ENCODE data around the gene HMGB1. TPM values are rescaled to one million over a fixed set of nuclear protein-coding genes. Genes with fewer than 3 reads are reported as not detected.

Gene HMGB1
- polyA plus RNA-seq, 1 donor, result 968 TPM

- no peak for DNase-seq
These were observed 34.3 kb downstream of the HMGB1 start for GRCh38 chr13:30431269-30431940.

GRCh38 chr13:30429721-30430694, 35.7 kb downstream of the HMGB1 start:
- no peak for DNase-seq

- DNase-seq, result no peak
These were observed 36.5 kb downstream of the HMGB1 start for GRCh38 chr13:30429235-30429634.

DNA sequence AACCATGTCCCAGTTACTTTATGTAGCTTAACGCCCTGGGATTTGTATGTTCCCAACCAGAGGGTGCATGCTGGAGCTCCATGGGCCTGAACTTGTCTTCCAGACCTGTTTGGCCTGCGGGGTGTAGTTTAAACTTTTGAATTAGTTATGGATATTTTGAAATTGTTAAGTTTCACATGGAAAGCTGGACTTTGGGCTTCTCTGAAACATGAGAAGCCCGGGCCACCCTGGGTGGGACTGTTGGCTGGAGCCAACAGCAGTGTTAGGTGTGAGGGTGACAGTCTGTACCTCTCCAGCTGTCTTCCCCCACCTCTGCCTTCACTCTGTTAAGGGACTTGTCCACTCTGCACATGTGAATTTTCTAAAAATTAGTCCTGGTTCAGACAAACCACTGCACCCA, 41.8 kb downstream of the HMGB1 start:
- DNase-seq, result no peak

DNA sequence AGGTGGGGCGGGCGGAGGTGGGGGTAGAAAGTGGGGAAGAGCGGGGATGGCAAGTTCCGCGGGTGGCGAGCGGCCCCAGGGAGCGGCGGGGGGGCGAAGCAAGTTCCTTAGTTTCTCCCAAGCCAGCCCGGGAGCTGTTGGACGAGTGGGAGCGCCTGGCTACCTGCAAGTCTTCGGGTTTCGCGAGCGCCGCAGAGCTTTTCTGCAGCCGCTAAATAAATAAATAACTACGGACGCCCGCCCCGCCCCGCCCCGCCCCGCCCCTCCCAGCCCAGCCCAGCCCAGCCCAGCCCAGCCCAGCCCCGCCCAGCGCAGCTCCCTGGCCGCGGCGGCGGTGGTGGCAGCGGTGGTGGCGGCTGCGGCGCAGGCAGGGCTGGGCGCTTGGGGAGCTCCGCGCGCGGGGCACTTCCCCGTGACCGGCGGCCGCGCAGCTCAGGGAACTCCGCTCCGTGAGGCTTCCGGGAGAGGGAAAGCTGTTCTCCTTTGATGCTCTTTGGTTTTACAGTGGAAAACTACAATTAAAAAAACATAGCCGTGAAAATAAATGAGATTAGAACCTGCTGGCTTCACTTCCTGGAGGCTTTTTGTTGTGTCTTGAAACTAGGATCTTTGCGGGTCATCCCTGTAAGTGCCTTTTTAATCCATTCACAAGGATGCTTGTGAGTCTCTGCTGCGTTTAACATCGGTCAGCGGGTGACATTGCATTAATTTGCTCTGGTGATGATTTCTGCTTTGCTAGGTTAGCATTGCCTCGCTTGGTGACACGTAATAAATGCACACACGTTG, 43.5 kb downstream of the HMGB1 start, which contains the start of gene UBE2L5:
UBE2L5 (plus strand) TSS at position 440 of the 786 bp plus-strand sequence. CDS start 5,498 bp downstream, outside the sequence.
- peak; percentile 70 for DNase-seq

- peak; percentile 76 for DNase-seq
These were observed 44.4 kb downstream of the HMGB1 start for GRCh38 chr13:30421093-30422053.

- no peak for DNase-seq
These were observed 46.8 kb downstream of the HMGB1 start for GRCh38 chr13:30418717-30419459.

DNA sequence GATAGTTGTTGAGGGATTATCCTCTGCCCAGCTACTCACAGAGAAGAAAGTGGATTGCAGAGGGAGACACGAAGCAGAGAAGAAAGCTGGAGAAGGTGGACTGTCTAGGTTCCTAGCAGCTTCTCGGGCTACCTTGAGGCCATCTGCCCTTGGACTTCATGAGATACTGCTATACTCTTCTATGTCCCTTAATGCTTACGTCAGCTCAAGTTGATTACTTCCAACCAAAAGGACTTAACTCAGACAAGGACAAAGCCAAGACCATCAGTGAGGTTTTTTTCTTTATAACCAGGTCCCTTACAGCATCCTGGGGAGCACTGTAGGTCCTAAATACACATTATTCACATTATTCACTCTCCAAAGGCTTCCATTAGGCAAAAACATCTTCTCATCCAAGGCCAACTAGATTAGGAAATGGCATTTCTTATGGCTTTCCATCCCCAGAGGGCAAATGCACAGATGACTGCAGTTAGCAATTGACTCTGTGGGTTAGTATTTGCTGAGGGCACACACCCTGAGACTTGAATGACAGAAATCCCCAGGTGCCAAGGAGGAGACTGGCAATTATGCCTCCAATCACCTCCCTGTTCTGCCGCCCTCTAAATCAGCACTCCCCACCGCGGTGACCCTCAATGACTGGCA, 47.5 kb downstream of the HMGB1 start:
- DNase-seq, result no peak

- no peak for DNase-seq
These were observed 49.3 kb downstream of the HMGB1 start for GRCh38 chr13:30416471-30416870.

DNA sequence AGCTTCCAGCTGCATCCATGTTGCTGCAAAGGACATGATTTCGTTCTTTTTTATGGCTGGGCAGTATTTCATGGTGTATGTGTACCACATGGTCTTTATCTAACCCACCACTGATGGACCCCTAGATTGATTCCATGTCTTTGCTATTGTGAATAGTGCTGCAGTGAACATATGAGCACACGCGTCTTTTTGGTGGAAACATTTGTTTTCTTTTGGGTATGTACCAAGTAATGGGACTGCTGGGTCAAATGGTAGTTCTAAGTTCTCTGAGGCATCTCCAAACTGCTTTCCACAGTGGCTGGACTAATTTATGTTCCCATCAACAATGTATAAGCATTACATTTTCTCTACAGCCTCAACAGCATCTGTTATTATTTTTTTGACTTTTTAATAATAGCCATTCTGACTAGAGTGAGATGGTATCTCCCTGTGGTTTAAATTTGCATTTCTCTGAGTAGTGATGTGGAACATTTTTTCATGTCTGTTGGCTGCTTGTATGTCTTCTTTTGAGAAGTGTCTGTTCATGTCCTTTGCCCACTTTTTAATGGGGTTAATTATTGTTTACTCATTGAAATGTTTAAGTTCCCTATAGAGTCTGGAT, 50.2 kb downstream of the HMGB1 start:
- DNase-seq, result no peak

GRCh38 chr13:30413842-30414241, 51.9 kb downstream of the HMGB1 start:
- DNase-seq, result no peak

- DNase-seq, result no peak
These were observed 53.4 kb downstream of the HMGB1 start for GRCh38 chr13:30412346-30412745.

GRCh38 chr13:30410705-30411125, 55.0 kb downstream of the HMGB1 start:
- DNase-seq, result no peak

GRCh38 chr13:30409886-30410704, 55.6 kb downstream of the HMGB1 start:
- DNase-seq, result no peak

DNA sequence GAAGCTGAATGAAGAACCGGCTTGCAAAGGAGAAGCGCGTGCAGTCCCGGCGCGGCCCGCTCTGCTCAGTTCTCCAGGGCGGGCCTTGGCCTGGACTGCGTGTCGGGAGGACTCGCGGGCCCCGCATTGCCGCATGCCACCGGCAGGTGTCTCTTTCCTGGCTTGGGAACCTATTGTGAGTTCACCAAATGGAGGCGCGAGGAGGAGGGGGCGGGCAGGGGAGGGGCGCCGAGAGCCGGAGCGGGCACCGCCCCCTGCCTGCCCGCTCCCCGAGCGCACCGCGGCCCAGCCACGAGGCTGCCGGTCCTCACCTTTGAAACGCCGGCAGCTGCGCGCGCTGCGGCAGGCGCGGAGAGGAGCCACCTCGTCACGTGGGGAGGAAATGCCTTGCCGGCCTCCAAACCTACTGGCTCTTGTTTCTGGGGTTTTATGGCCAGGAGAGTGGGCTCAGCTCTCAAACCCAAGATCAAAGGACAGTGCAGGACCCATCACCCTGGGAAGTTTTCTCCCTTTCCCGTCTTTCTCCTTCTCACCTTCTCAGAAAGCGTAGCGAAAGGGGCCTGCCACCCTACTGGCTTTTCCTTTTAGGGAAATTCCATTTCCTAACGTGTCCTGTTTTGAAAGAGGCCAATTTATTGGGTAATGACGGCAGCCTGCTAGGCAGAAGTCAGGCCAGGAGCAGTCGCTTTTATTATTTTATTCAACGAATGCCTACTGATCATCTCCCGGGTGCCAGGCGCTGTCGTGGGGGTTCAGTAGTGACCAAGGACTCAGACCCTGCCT, 57.2 kb downstream of the HMGB1 start:
- DNase-seq, result peak; percentile 92

DNA sequence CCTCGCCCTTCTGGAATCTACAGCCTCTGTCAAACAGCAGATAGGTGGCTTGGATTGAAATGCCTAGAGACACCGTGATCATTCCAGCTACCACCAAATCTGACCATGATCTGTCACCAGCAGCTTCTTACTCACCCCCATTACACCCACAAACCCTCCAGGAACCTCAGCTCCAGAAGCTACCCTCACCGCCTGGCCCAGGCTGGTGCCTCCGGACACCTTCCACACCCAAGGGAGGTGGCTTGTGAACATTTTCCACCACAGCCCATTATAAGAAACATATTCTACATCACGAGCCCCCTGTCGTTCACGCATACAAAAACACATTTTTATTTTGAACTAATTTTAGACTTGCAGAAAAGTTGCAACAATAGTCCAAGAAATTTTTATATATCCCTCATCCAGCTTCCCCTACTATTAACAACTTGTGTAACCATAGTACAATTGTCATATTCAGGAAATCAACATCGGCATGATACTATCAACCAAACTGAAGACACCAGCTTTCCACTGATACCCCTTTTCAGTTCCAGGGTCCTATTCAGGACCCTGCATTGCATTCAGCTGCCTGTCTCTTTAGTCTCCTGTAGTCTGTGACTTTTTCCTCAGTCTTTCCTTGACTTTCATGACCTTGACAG, 58.8 kb downstream of the HMGB1 start:
- no peak for DNase-seq

Measured in left kidney (tissue), 2 donors.